GM23338 (cell line): Measurements from ENCODE around the gene FOXP1. TPM values are rescaled to one million over a fixed set of nuclear protein-coding genes. Genes with fewer than 3 reads are reported as not detected.

Experiments
- ATAC-seq: fragments of 200-7000 bp; cut with Tn5 transposase; 3 replicates; pipeline ENCODE4 v1.9.1; 2020
- DNase-seq: peaks from one replicate; pipeline ENCODE4 v3.0.0-alpha.2; 2015; ENCODE audit warnings: low spot score
- H2AFZ ChIP-seq: fragments of 200-600 bp; sonication (generic); 2 replicates; pipeline ENCODE4 v1.8.0; 2016; ENCODE audit warnings: antibody characterized with exemption, mild to moderate bottlenecking, moderate library complexity
- H3F3A ChIP-seq: fragments of 200-600 bp; sonication (generic); replicated peaks from 2 replicates; pipeline ENCODE4 v1.8.0; 2017; ENCODE audit warnings: antibody characterized with exemption, mixed run types, low read depth
- H3K27ac ChIP-seq: fragments of 200-600 bp; sonication (generic); 2 replicates; pipeline ENCODE4 v1.6.1; 2016; ENCODE audit warnings: low read depth
- H3K27me3 ChIP-seq: fragments of 200-600 bp; sonication (generic); 2 replicates; pipeline ENCODE4 v1.8.0; 2016; ENCODE audit warnings: mild to moderate bottlenecking, mixed run types, moderate library complexity; ENCODE audit not compliant: insufficient read depth
- H3K36me3 ChIP-seq: fragments of 200-600 bp; sonication (generic); 2 replicates; pipeline ENCODE4 v1.8.0; 2016; ENCODE audit warnings: mild to moderate bottlenecking; ENCODE audit not compliant: insufficient read depth
- H3K4me1 ChIP-seq: fragments of 200-600 bp; sonication (generic); 2 replicates; pipeline ENCODE4 v1.8.0; 2016; ENCODE audit warnings: mild to moderate bottlenecking, moderate library complexity; ENCODE audit not compliant: insufficient read depth
- H3K4me2 ChIP-seq: fragments of 200-600 bp; sonication (generic); 2 replicates; pipeline ENCODE4 v1.7.1; 2017; ENCODE audit warnings: mixed run types
- H3K4me3 ChIP-seq: fragments of 200-600 bp; sonication (generic); 2 replicates; pipeline ENCODE4 v1.6.1; 2016; ENCODE audit warnings: mixed run types
- H3K79me2 ChIP-seq: fragments of 200-600 bp; sonication (generic); replicated peaks from 2 replicates; pipeline ENCODE4 v1.8.0; 2017; ENCODE audit warnings: mild to moderate bottlenecking; ENCODE audit not compliant: insufficient read depth
- H3K9me2 ChIP-seq: fragments of 200-600 bp; sonication (generic); 2 replicates; pipeline ENCODE4 v1.8.0; 2017; ENCODE audit not compliant: insufficient read depth
- H4K20me1 ChIP-seq: fragments of 200-600 bp; sonication (generic); replicated peaks from 2 replicates; pipeline ENCODE4 v1.8.0; 2017; ENCODE audit warnings: mild to moderate bottlenecking; ENCODE audit not compliant: insufficient read depth
- H3K27ac Mint-ChIP-seq: 2 replicates; pipeline ENCODE4 v1.8.0; 2020; ENCODE audit warnings: inconsistent platforms, mild to moderate bottlenecking, moderate library complexity, mixed read lengths
- H3K27me3 Mint-ChIP-seq: 3 replicates; pipeline ENCODE4 v1.8.0; 2022; ENCODE audit warnings: low read depth, mild to moderate bottlenecking, moderate library complexity, mixed read lengths, inconsistent platforms; ENCODE audit not compliant: insufficient read depth, poor library complexity
- H3K36me3 Mint-ChIP-seq: 3 replicates; pipeline ENCODE4 v1.8.0; 2021; ENCODE audit warnings: low read depth, mild to moderate bottlenecking, inconsistent platforms, moderate library complexity, mixed read lengths
- H3K4me1 Mint-ChIP-seq: 3 replicates; pipeline ENCODE4 v1.8.0; 2020; ENCODE audit warnings: mild to moderate bottlenecking, inconsistent platforms, mixed read lengths
- H3K4me3 Mint-ChIP-seq: 3 replicates; pipeline ENCODE4 v1.8.0; 2021; ENCODE audit warnings: moderate library complexity, mild to moderate bottlenecking, inconsistent platforms, mixed read lengths
- H3K9me3 Mint-ChIP-seq: 3 replicates; pipeline ENCODE4 v1.8.0; 2020; ENCODE audit warnings: moderate library complexity, mild to moderate bottlenecking, inconsistent platforms, mixed read lengths
- CREB1 ChIP-seq: fragments of 250-450 bp; sonication (Bioruptor Pico); IDR thresholded peaks from 2 replicates; pipeline ENCODE4 v1.5.0; 2020; ENCODE audit warnings: low read depth, mild to moderate bottlenecking, moderate library complexity
- CTCF ChIP-seq, 2 experiments: fragments of 200-600 bp in 1 of 2; sonication (generic) in 1 of 2; conservative IDR thresholded peaks; 2 replicates each; pipeline versions ENCODE4 v1.5.1 to v1.6.1; 2016 to 2017; ENCODE audit warnings: antibody characterized with exemption in 2 of 2, low read depth in 2 of 2, mild to moderate bottlenecking in 2 of 2, moderate library complexity in 1 of 2
- EZH2 ChIP-seq: fragments of 200-600 bp; sonication (generic); IDR thresholded peaks from one replicate; pipeline ENCODE4 v1.8.0; 2017; ENCODE audit warnings: antibody characterized with exemption, mild to moderate bottlenecking, low read depth; ENCODE audit not compliant: unreplicated experiment
- EZH2phosphoT487 ChIP-seq: fragments of 200-600 bp; sonication (generic); IDR thresholded peaks from one replicate; pipeline ENCODE4 v1.8.1; 2018; ENCODE audit warnings: antibody characterized with exemption; ENCODE audit not compliant: unreplicated experiment
- JUNB ChIP-seq: IDR thresholded peaks from one replicate; pipeline ENCODE4 v1.6.1; 2016; ENCODE audit warnings: antibody characterized with exemption; ENCODE audit not compliant: unreplicated experiment
- NANOG ChIP-seq: IDR thresholded peaks from 2 replicates; pipeline ENCODE4 v1.6.1; 2016; ENCODE audit warnings: antibody characterized with exemption, borderline replicate concordance
- STAT1 ChIP-seq: IDR thresholded peaks from one replicate; pipeline ENCODE4 v1.6.1; 2016; ENCODE audit warnings: antibody characterized with exemption; ENCODE audit not compliant: unreplicated experiment
- ZNF114 ChIP-seq: fragments of 250-450 bp; sonication (Bioruptor Pico); IDR thresholded peaks from 2 replicates; pipeline ENCODE4 v1.5.0; 2020; ENCODE audit warnings: mild to moderate bottlenecking, moderate library complexity
- ZNF331 ChIP-seq: fragments of 250-450 bp; sonication (Bioruptor Pico); IDR thresholded peaks from 2 replicates; pipeline ENCODE4 v1.5.0; 2020; ENCODE audit warnings: low read depth, mild to moderate bottlenecking, moderate library complexity
- polyA plus RNA-seq: library from polyadenylated mRNA; unstranded; fragments of >200 nt; fragmentation: Nextera tagmentation; extraction: Ambion mirVana; gene quantifications from 2 replicates; pipeline ENCODE4 v1.2.1, GENCODE V29; 2016
- total RNA-seq: library from RNA; depleted of rRNA; stranded (reverse); fragments of >200 nt; shearing (Covaris generic); gene quantifications from 2 replicates; pipeline ENCODE4 v1.2.3, GENCODE V29; 2014
- TF ChIP-seq, protein P1 (sequence below): fragments of 250-450 bp; sonication (Bioruptor Pico); IDR thresholded peaks from 2 replicates; pipeline ENCODE4 v1.5.0; 2020; ENCODE audit warnings: mild to moderate bottlenecking, moderate library complexity
- TF ChIP-seq, protein P2 (sequence below): IDR thresholded peaks from one replicate; pipeline ENCODE4 v1.6.1; 2018; ENCODE audit warnings: antibody characterized with exemption; ENCODE audit not compliant: unreplicated experiment

FOXP1 gene
- total and polyA plus RNA-seq, 2 experiments from 2014 or later: 32.9 to 35.5 TPM

- Mint-ChIP-seq H3K4me3 (no peak overlapping the region), H3K36me3 (no peaks in the 10 kb centered on the region; the same call in 2 of the 3 replicates), H3K27ac (no peak overlapping the region), H3K4me1 (peaks cover 9% of the 10 kb centered on the region), H3K27me3 (peaks cover 2% of the 10 kb centered on the region), H3K9me3 (no peaks in the 10 kb centered on the region)
- peaks cover 31% of the 10 kb centered on the region for H3K79me2 ChIP-seq
- H3K4me1 ChIP-seq: no peaks in the 10 kb centered on the region
- H3K4me2 ChIP-seq: no peak overlapping the region
- DNase-seq: no peak
- no peak overlapping the region for H3K4me3 ChIP-seq
- H3K27me3 ChIP-seq: no peaks in the 10 kb centered on the region
- peaks cover 15% of the 10 kb centered on the region; the same call in 1 of the 2 replicates for H3K9me2 ChIP-seq
- no peak for ATAC-seq
- H2AFZ ChIP-seq: no peak overlapping the region
- no peak for TF ChIP-seq STAT1
- TF ChIP-seq NANOG: no peak
- TF ChIP-seq JUNB: no peak
- H3K36me3 ChIP-seq: no peaks in the 10 kb centered on the region
- 0 out of 2 replicates have a peak, but pooled peaks cover 4% of the 10 kb centered on the region for H4K20me1 ChIP-seq
- no peak overlapping the region for H3K27ac ChIP-seq
- no peaks in the 10 kb centered on the region for H3F3A ChIP-seq
Measured at GRCh38 chr3:71276531-71276930, 307.0 kb downstream of the FOXP1 start.

DNA sequence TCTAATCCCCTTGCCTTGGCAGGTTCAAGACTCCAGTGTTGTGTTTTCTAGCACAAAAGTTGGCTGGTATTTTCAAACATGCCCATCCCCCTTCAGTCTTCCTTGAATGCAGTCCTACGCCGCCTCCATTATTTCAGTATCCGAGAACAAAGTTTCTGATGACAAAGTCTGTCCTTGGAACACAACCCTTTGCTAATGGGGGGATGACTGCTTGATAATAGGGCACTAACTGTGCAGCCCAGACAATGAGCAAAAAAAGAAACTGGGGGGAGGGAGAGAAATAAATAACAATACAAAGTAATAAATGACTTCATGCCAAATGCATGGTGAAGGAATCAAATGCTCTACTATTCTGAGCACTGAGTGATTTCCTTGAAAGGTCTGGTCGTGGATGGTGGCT, 310.1 kb downstream of the FOXP1 start:
- Histone ChIP-seq H3K4me1 (no peaks in the 10 kb centered on the region), H3F3A (no peaks in the 10 kb centered on the region), H3K27me3 (no peaks in the 10 kb centered on the region), H3K36me3 (no peaks in the 10 kb centered on the region), H3K4me2 (no peak overlapping the region), H3K9me2 (peaks cover 15% of the 10 kb centered on the region; the same call in 1 of the 2 replicates), H3K27ac (no peak overlapping the region), H3K4me3 (no peak overlapping the region), H4K20me1 (0 out of 2 replicates have a peak, but pooled peaks cover 4% of the 10 kb centered on the region), H3K79me2 (peaks cover 24% of the 10 kb centered on the region; the same call in 1 of the 2 replicates), H2AFZ (no peak overlapping the region)
- no peaks in the 10 kb centered on the region for H3K9me3 Mint-ChIP-seq
- ATAC-seq (no peak), DNase-seq (no peak)
- H3K27me3 Mint-ChIP-seq: no peaks in the 10 kb centered on the region
- H3K36me3 Mint-ChIP-seq: no peaks in the 10 kb centered on the region
- TF ChIP-seq, protein P1, sequence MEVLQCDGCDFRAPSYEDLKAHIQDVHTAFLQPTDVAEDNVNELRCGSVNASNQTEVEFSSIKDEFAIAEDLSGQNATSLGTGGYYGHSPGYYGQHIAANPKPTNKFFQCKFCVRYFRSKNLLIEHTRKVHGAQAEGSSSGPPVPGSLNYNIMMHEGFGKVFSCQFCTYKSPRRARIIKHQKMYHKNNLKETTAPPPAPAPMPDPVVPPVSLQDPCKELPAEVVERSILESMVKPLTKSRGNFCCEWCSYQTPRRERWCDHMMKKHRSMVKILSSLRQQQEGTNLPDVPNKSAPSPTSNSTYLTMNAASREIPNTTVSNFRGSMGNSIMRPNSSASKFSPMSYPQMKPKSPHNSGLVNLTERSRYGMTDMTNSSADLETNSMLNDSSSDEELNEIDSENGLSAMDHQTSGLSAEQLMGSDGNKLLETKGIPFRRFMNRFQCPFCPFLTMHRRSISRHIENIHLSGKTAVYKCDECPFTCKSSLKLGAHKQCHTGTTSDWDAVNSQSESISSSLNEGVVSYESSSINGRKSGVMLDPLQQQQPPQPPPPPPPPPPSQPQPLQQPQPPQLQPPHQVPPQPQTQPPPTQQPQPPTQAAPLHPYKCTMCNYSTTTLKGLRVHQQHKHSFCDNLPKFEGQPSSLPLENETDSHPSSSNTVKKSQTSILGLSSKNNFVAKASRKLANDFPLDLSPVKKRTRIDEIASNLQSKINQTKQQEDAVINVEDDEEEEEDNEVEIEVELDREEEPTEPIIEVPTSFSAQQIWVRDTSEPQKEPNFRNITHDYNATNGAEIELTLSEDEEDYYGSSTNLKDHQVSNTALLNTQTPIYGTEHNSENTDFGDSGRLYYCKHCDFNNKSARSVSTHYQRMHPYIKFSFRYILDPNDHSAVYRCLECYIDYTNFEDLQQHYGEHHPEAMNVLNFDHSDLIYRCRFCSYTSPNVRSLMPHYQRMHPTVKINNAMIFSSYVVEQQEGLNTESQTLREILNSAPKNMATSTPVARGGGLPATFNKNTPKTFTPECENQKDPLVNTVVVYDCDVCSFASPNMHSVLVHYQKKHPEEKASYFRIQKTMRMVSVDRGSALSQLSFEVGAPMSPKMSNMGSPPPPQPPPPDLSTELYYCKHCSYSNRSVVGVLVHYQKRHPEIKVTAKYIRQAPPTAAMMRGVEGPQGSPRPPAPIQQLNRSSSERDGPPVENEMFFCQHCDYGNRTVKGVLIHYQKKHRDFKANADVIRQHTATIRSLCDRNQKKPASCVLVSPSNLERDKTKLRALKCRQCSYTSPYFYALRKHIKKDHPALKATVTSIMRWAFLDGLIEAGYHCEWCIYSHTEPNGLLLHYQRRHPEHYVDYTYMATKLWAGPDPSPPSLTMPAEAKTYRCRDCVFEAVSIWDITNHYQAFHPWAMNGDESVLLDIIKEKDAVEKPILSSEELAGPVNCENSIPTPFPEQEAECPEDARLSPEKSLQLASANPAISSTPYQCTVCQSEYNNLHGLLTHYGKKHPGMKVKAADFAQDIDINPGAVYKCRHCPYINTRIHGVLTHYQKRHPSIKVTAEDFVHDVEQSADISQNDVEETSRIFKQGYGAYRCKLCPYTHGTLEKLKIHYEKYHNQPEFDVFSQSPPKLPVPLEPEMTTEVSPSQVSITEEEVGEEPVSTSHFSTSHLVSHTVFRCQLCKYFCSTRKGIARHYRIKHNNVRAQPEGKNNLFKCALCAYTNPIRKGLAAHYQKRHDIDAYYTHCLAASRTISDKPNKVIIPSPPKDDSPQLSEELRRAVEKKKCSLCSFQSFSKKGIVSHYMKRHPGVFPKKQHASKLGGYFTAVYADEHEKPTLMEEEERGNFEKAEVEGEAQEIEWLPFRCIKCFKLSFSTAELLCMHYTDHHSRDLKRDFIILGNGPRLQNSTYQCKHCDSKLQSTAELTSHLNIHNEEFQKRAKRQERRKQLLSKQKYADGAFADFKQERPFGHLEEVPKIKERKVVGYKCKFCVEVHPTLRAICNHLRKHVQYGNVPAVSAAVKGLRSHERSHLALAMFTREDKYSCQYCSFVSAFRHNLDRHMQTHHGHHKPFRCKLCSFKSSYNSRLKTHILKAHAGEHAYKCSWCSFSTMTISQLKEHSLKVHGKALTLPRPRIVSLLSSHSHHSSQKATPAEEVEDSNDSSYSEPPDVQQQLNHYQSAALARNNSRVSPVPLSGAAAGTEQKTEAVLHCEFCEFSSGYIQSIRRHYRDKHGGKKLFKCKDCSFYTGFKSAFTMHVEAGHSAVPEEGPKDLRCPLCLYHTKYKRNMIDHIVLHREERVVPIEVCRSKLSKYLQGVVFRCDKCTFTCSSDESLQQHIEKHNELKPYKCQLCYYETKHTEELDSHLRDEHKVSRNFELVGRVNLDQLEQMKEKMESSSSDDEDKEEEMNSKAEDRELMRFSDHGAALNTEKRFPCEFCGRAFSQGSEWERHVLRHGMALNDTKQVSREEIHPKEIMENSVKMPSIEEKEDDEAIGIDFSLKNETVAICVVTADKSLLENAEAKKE: no peak
- TF ChIP-seq JUNB (no peak), EZH2 (no peak), CREB1 (CRISPR knock-in tag) (no peak), ZNF331 (CRISPR knock-in tag) (no peak), NANOG (no peak), CTCF (conservative IDR thresholded peaks at IDR 0.05; ENCODE audit: low read depth in 2 of 2) (no peak), EZH2phosphoT487 (no peak), ZNF114 (CRISPR knock-in tag) (no peak)
- TF ChIP-seq, protein P2, sequence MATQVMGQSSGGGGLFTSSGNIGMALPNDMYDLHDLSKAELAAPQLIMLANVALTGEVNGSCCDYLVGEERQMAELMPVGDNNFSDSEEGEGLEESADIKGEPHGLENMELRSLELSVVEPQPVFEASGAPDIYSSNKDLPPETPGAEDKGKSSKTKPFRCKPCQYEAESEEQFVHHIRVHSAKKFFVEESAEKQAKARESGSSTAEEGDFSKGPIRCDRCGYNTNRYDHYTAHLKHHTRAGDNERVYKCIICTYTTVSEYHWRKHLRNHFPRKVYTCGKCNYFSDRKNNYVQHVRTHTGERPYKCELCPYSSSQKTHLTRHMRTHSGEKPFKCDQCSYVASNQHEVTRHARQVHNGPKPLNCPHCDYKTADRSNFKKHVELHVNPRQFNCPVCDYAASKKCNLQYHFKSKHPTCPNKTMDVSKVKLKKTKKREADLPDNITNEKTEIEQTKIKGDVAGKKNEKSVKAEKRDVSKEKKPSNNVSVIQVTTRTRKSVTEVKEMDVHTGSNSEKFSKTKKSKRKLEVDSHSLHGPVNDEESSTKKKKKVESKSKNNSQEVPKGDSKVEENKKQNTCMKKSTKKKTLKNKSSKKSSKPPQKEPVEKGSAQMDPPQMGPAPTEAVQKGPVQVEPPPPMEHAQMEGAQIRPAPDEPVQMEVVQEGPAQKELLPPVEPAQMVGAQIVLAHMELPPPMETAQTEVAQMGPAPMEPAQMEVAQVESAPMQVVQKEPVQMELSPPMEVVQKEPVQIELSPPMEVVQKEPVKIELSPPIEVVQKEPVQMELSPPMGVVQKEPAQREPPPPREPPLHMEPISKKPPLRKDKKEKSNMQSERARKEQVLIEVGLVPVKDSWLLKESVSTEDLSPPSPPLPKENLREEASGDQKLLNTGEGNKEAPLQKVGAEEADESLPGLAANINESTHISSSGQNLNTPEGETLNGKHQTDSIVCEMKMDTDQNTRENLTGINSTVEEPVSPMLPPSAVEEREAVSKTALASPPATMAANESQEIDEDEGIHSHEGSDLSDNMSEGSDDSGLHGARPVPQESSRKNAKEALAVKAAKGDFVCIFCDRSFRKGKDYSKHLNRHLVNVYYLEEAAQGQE: no peak
- H3K4me1 Mint-ChIP-seq: peaks cover 9% of the 10 kb centered on the region; the same call in 2 of the 3 replicates
- no peak overlapping the region; the same call in 1 of the 2 replicates for H3K27ac Mint-ChIP-seq
- H3K4me3 Mint-ChIP-seq: no peak overlapping the region
